ENCODE measurements around the gene EGFR.

The EGFR gene

DNA sequence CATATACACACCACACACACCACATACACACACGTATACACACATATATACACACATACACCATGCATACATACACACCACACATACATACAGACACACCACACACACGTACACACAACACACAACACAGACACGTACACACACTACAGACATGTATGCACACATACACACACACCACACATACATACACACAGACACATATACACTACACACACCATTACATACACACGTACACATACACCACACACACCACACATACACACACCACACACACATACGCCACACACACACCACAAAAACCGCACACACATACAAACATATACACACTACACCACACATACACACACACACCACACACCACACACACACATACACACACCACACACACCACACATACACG, 184.5 kb downstream of the EGFR start:
- TF ChIP-seq ZFP30 (CRISPR knock-in tag; IDR thresholded peaks at IDR 0.05) = no peak
- no peak for ATAC-seq

DNA sequence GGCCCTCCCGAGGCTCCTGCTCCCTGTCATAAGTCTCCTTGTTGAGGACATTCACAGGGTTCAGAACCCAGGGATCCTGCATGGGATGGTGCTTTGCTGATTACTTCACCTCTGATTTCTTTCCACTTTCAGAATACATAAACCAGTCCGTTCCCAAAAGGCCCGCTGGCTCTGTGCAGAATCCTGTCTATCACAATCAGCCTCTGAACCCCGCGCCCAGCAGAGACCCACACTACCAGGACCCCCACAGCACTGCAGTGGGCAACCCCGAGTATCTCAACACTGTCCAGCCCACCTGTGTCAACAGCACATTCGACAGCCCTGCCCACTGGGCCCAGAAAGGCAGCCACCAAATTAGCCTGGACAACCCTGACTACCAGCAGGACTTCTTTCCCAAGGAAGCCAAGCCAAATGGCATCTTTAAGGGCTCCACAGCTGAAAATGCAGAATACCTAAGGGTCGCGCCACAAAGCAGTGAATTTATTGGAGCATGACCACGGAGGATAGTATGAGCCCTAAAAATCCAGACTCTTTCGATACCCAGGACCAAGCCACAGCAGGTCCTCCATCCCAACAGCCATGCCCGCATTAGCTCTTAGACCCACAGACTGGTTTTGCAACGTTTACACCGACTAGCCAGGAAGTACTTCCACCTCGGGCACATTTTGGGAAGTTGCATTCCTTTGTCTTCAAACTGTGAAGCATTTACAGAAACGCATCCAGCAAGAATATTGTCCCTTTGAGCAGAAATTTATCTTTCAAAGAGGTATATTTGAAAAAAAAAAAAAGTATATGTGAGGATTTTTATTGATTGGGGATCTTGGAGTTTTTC, 186.5 kb downstream of the EGFR start:
- no peak for ATAC-seq
- TF ChIP-seq ARNTL (CRISPR knock-in tag; IDR thresholded peaks at IDR 0.05; ENCODE audit: borderline replicate concordance, low read depth) = no peak
- TF ChIP-seq TCF4 (CRISPR knock-in tag; IDR thresholded peaks at IDR 0.05; ENCODE audit: borderline replicate concordance) = no peak
- no peak for TF ChIP-seq ESRRG (CRISPR knock-in tag; IDR thresholded peaks at IDR 0.05)
- TF ChIP-seq ZNF8 (CRISPR knock-in tag; IDR thresholded peaks at IDR 0.05) = no peak
- no peak for TF ChIP-seq ZNF565 (CRISPR knock-in tag; conservative IDR thresholded peaks at IDR 0.05; ENCODE audit: low read depth)
- no peak for TF ChIP-seq PPARA (CRISPR knock-in tag; IDR thresholded peaks at IDR 0.05; ENCODE audit: borderline replicate concordance)
- TF ChIP-seq SNAI2 (CRISPR knock-in tag; IDR thresholded peaks at IDR 0.05) = no peak
- no peak for TF ChIP-seq TSHZ2 (CRISPR knock-in tag; IDR thresholded peaks at IDR 0.05)
- no peak for TF ChIP-seq ZFP30 (CRISPR knock-in tag; IDR thresholded peaks at IDR 0.05)
- no peak for TF ChIP-seq RARB (CRISPR knock-in tag; IDR thresholded peaks at IDR 0.05)
- no peak for TF ChIP-seq CSDC2 (CRISPR knock-in tag; IDR thresholded peaks at IDR 0.05)

DNA sequence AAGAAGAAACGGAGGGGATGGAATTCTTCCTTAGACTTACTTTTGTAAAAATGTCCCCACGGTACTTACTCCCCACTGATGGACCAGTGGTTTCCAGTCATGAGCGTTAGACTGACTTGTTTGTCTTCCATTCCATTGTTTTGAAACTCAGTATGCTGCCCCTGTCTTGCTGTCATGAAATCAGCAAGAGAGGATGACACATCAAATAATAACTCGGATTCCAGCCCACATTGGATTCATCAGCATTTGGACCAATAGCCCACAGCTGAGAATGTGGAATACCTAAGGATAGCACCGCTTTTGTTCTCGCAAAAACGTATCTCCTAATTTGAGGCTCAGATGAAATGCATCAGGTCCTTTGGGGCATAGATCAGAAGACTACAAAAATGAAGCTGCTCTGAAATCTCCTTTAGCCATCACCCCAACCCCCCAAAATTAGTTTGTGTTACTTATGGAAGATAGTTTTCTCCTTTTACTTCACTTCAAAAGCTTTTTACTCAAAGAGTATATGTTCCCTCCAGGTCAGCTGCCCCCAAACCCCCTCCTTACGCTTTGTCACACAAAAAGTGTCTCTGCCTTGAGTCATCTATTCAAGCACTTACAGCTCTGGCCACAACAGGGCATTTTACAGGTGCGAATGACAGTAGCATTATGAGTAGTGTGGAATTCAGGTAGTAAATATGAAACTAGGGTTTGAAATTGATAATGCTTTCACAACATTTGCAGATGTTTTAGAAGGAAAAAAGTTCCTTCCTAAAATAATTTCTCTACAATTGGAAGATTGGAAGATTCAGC, 187.6 kb downstream of the EGFR start:
- TF ChIP-seq, protein P1, sequence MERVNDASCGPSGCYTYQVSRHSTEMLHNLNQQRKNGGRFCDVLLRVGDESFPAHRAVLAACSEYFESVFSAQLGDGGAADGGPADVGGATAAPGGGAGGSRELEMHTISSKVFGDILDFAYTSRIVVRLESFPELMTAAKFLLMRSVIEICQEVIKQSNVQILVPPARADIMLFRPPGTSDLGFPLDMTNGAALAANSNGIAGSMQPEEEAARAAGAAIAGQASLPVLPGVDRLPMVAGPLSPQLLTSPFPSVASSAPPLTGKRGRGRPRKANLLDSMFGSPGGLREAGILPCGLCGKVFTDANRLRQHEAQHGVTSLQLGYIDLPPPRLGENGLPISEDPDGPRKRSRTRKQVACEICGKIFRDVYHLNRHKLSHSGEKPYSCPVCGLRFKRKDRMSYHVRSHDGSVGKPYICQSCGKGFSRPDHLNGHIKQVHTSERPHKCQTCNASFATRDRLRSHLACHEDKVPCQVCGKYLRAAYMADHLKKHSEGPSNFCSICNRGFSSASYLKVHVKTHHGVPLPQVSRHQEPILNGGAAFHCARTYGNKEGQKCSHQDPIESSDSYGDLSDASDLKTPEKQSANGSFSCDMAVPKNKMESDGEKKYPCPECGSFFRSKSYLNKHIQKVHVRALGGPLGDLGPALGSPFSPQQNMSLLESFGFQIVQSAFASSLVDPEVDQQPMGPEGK (CRISPR knock-in tag; IDR thresholded peaks at IDR 0.05; ENCODE audit: borderline replicate concordance) = no peak
- TF ChIP-seq TOX (CRISPR knock-in tag; IDR thresholded peaks at IDR 0.05; ENCODE audit: borderline replicate concordance) (no peak), PPARA (CRISPR knock-in tag; IDR thresholded peaks at IDR 0.05; ENCODE audit: borderline replicate concordance) (no peak), TSHZ2 (CRISPR knock-in tag; IDR thresholded peaks at IDR 0.05) (no peak), ZFP3 (CRISPR knock-in tag; IDR thresholded peaks at IDR 0.05) (no peak), SNAI2 (CRISPR knock-in tag; IDR thresholded peaks at IDR 0.05) (no peak), ZFP30 (CRISPR knock-in tag; IDR thresholded peaks at IDR 0.05) (no peak), ESRRG (CRISPR knock-in tag; IDR thresholded peaks at IDR 0.05) (no peak), CSDC2 (CRISPR knock-in tag; IDR thresholded peaks at IDR 0.05) (no peak), TCF4 (CRISPR knock-in tag; IDR thresholded peaks at IDR 0.05; ENCODE audit: borderline replicate concordance) (no peak), ZNF8 (CRISPR knock-in tag; IDR thresholded peaks at IDR 0.05) (no peak), CREB5 (CRISPR knock-in tag; IDR thresholded peaks at IDR 0.05; ENCODE audit: low read depth) (no peak)
- TF ChIP-seq, protein P2, sequence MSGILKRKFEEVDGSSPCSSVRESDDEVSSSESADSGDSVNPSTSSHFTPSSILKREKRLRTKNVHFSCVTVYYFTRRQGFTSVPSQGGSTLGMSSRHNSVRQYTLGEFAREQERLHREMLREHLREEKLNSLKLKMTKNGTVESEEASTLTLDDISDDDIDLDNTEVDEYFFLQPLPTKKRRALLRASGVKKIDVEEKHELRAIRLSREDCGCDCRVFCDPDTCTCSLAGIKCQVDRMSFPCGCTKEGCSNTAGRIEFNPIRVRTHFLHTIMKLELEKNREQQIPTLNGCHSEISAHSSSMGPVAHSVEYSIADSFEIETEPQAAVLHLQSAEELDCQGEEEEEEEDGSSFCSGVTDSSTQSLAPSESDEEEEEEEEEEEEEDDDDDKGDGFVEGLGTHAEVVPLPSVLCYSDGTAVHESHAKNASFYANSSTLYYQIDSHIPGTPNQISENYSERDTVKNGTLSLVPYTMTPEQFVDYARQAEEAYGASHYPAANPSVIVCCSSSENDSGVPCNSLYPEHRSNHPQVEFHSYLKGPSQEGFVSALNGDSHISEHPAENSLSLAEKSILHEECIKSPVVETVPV (CRISPR knock-in tag; IDR thresholded peaks at IDR 0.05) = no peak
- TF ChIP-seq, protein P3, sequence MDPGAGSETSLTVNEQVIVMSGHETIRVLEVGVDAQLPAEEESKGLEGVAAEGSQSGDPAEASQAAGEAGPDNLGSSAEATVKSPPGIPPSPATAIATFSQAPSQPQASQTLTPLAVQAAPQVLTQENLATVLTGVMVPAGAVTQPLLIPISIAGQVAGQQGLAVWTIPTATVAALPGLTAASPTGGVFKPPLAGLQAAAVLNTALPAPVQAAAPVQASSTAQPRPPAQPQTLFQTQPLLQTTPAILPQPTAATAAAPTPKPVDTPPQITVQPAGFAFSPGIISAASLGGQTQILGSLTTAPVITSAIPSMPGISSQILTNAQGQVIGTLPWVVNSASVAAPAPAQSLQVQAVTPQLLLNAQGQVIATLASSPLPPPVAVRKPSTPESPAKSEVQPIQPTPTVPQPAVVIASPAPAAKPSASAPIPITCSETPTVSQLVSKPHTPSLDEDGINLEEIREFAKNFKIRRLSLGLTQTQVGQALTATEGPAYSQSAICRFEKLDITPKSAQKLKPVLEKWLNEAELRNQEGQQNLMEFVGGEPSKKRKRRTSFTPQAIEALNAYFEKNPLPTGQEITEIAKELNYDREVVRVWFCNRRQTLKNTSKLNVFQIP (CRISPR knock-in tag; IDR thresholded peaks at IDR 0.05; ENCODE audit: borderline replicate concordance, low read depth) = no peak
- ATAC-seq = no peak

All from SK-N-SH treated with all-trans-retinoic acid at 6 μM for 48 hours (cell line).